NT2/D1 (cell line): ENCODE data around the gene ADGRE3.
"Not testable (repeated sequence)": the region's sequence is repeated elsewhere in the genome, so short reads cannot be mapped to it uniquely, and the experiment has no call there.

Source experiments
- SUZ12 ChIP-seq: IDR thresholded peaks from 2 replicates; pipeline ENCODE4 v1.6.1; 2011; ENCODE audit not compliant: insufficient read length, insufficient read depth; ENCODE audit errors: extremely low read depth
- YY1 ChIP-seq: IDR thresholded peaks from 2 replicates; pipeline ENCODE4 v1.6.1; 2011; ENCODE audit not compliant: insufficient read length, insufficient read depth
- ZNF274 ChIP-seq: IDR thresholded peaks from 2 replicates; pipeline ENCODE4 v1.6.1; 2011; ENCODE audit warnings: mild to moderate bottlenecking, low read depth, low read length

DNA sequence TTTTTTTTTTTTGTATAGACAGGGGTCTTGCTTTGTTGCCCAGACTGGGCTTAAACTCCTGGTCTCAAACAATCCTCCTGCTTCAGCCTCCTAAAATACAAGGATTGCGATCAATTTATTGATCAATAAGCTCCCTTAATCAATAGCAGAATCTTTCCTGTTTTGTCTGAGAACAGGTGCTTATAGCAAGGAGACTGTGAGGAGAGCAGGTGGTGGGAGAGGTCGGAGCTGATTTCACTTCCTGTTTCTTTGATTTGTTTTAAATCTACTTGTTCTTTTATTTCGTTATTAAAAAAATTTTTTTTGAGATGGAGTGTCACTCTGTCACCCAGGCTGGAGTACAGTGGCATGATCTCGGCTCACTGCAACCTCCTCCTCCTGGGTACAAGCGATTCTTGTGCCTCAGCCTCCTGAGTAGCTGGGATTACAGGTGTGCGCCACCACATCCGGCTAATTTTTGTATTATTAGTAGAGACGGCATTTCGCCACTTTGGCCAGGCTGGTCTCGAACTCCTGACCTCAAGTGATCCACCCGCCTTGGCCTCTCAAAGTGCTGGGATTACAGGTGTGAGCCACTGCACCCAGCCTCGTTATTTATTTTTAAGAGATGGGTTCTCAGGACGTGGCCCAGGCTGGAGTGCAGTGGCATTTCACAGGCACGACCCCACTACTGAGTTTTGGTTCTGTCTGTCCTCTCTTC lies 61.1 kb downstream of the ADGRE3 start:
- TF ChIP-seq YY1, SUZ12, ZNF274: not testable (repeated sequence)
